Smooth muscle cell (in vitro differentiated cells): ENCODE results near the gene AKR1C3. TPM values are rescaled to one million over a fixed set of nuclear protein-coding genes. Genes with fewer than 3 reads are reported as not detected.
"Not testable (repeated sequence)": the region's sequence is repeated elsewhere in the genome, so short reads cannot be mapped to it uniquely, and the experiment has no call there.

ENCODE experiments used
- DNase-seq: peaks from one replicate; lab custom pipeline; 2025; ENCODE audit not compliant: unreplicated experiment; lab: John Stamatoyannopoulos, UW
- H2AFZ ChIP-seq: fragments of 200-600 bp; sonication (generic); 2 replicates; pipeline ENCODE4 v1.6.0; 2016; ENCODE audit warnings: antibody characterized with exemption, low read depth, mild to moderate bottlenecking
- H3F3A ChIP-seq: fragments of 200-600 bp; sonication (generic); 2 replicates; pipeline ENCODE4 v1.6.0; 2017; ENCODE audit warnings: antibody characterized with exemption, low read depth
- H3K27ac ChIP-seq: fragments of 200-600 bp; sonication (generic); 2 replicates; pipeline ENCODE4 v1.5.1; 2016; ENCODE audit warnings: low read depth, mild to moderate bottlenecking
- H3K27me3 ChIP-seq: fragments of 200-600 bp; sonication (generic); 2 replicates; pipeline ENCODE4 v1.6.1; 2016; ENCODE audit warnings: low read depth, mild to moderate bottlenecking
- H3K36me3 ChIP-seq: fragments of 200-600 bp; sonication (generic); 2 replicates; pipeline ENCODE4 v1.5.1; 2016; ENCODE audit warnings: low read depth
- H3K4me1 ChIP-seq: fragments of 200-600 bp; sonication (generic); 2 replicates; pipeline ENCODE4 v1.5.1; 2016; ENCODE audit warnings: low read depth
- H3K4me2 ChIP-seq: fragments of 200-600 bp; sonication (generic); 2 replicates; pipeline ENCODE4 v1.6.0; 2016; ENCODE audit warnings: mild to moderate bottlenecking
- H3K4me3 ChIP-seq: fragments of 200-600 bp; sonication (generic); 2 replicates; pipeline ENCODE4 v1.5.1; 2016; ENCODE audit warnings: mild to moderate bottlenecking
- H3K79me2 ChIP-seq: fragments of 200-600 bp; sonication (generic); 2 replicates; pipeline ENCODE4 v1.6.0; 2016; ENCODE audit warnings: low read depth, mild to moderate bottlenecking
- H3K9ac ChIP-seq: fragments of 200-600 bp; sonication (generic); 2 replicates; pipeline ENCODE4 v1.6.0; 2016; ENCODE audit warnings: low read depth
- H3K9me3 ChIP-seq: fragments of 200-600 bp; sonication (generic); replicated peaks from 2 replicates; pipeline ENCODE4 v1.5.1; 2016; ENCODE audit warnings: low read depth
- H4K20me1 ChIP-seq: fragments of 200-600 bp; sonication (generic); 2 replicates; pipeline ENCODE4 v1.6.0; 2016; ENCODE audit warnings: low read depth
- CTCF ChIP-seq: fragments of 200-600 bp; sonication (generic); IDR thresholded peaks from 2 replicates; pipeline ENCODE4 v1.5.1; 2017; ENCODE audit warnings: borderline replicate concordance, mild to moderate bottlenecking, antibody characterized with exemption; ENCODE audit not compliant: insufficient read depth, poor library complexity, severe bottlenecking
- WGBS: methylation state at CpG from one replicate; pipeline ENCODE4 v1.1.7; 2016; ENCODE audit warnings: low lambda C conversion rate; 5-methylcytosine and 5-hydroxymethylcytosine counted together
- polyA plus RNA-seq: library from polyadenylated mRNA; unstranded; fragments of >200 nt; fragmentation: Nextera tagmentation; extraction: Ambion mirVana; gene quantifications from 2 replicates; pipeline ENCODE4 v1.2.1, GENCODE V29; 2016
- total RNA-seq: library from RNA; depleted of rRNA; stranded (reverse); fragments of >200 nt; gene quantifications from 2 replicates; pipeline ENCODE4 v1.2.3, GENCODE V29; 2014

The AKR1C3 gene
- total and polyA plus RNA-seq, 2 experiments from 2014 or later: 0.27 to 4.5 TPM

- H3K9me3 ChIP-seq: no peaks in the 10 kb centered on the region
- H3K4me1 ChIP-seq: no peaks in the 10 kb centered on the region
- H3K27me3 ChIP-seq: no peaks in the 10 kb centered on the region
- no peak overlapping the region for H3K27ac ChIP-seq
- no peak overlapping the region for H3K4me2 ChIP-seq
- 74% methylated on average over 2 of the region's 2 CpGs for WGBS
- no peak for DNase-seq
- H3K36me3 ChIP-seq: no peaks in the 10 kb centered on the region
- no peak overlapping the region for H2AFZ ChIP-seq
- H3F3A ChIP-seq: no peaks in the 10 kb centered on the region
- H3K4me3 ChIP-seq: no peak overlapping the region
- TF ChIP-seq CTCF: no peak
- no peaks in the 10 kb centered on the region for H4K20me1 ChIP-seq
- no peaks in the 10 kb centered on the region for H3K79me2 ChIP-seq
- no peak overlapping the region for H3K9ac ChIP-seq
Observed at GRCh38 chr10:5096108-5096507, 1.9 kb downstream of the AKR1C3 start.

- not testable (repeated sequence) for H2AFZ ChIP-seq, H3K36me3 ChIP-seq, H3K27me3 ChIP-seq, H3K79me2 ChIP-seq, H3K4me1 ChIP-seq, H3F3A ChIP-seq, H3K4me3 ChIP-seq, H4K20me1 ChIP-seq, H3K27ac ChIP-seq, H3K9me3 ChIP-seq, H3K9ac ChIP-seq, DNase-seq, H3K4me2 ChIP-seq
- WGBS: 88% methylated on average over 3 of the region's 11 CpGs
Observed at GRCh38 chr10:5102479-5102878, 8.3 kb downstream of the AKR1C3 start.

- Histone ChIP-seq H3K4me2 (no peak overlapping the region), H2AFZ (no peak overlapping the region), H4K20me1 (no peaks in the 10 kb centered on the region), H3K4me3 (no peak overlapping the region), H3K36me3 (no peaks in the 10 kb centered on the region), H3K27ac (no peak overlapping the region), H3K4me1 (no peaks in the 10 kb centered on the region), H3K9me3 (no peaks in the 10 kb centered on the region), H3K79me2 (no peaks in the 10 kb centered on the region), H3F3A (no peaks in the 10 kb centered on the region), H3K9ac (no peak overlapping the region), H3K27me3 (no peaks in the 10 kb centered on the region)
- 81% methylated on average over 2 of the region's 2 CpGs for WGBS
- no peak for TF ChIP-seq CTCF
- no peak for DNase-seq
Observed at GRCh38 chr10:5103481-5103880, 9.3 kb downstream of the AKR1C3 start.

- no peaks in the 10 kb centered on the region for H4K20me1 ChIP-seq
- no peak for DNase-seq
- H3K79me2 ChIP-seq: no peaks in the 10 kb centered on the region
- TF ChIP-seq CTCF: no peak
- H3K4me3 ChIP-seq: no peak overlapping the region
- H3K4me1 ChIP-seq: no peaks in the 10 kb centered on the region
- no peak overlapping the region for H2AFZ ChIP-seq
- H3F3A ChIP-seq: no peaks in the 10 kb centered on the region
- no peaks in the 10 kb centered on the region for H3K36me3 ChIP-seq
- WGBS: 93% methylated on average over 1 of the region's 1 CpG
- no peak overlapping the region for H3K9ac ChIP-seq
- H3K9me3 ChIP-seq: no peaks in the 10 kb centered on the region
- no peak overlapping the region for H3K27ac ChIP-seq
- no peak overlapping the region for H3K4me2 ChIP-seq
- no peaks in the 10 kb centered on the region for H3K27me3 ChIP-seq
Observed at GRCh38 chr10:5105626-5106025, 11.4 kb downstream of the AKR1C3 start.
